NCI-H345 (cell line): ENCODE results near the gene FBXW11.
A peak's percentile ranks its signal among the peaks of the same experiment; 100 is the strongest.

ENCODE experiments used
- DNase-seq: peaks from one replicate; lab custom pipeline; 2025; lab: John Stamatoyannopoulos, UW

The FBXW11 gene

DNA sequence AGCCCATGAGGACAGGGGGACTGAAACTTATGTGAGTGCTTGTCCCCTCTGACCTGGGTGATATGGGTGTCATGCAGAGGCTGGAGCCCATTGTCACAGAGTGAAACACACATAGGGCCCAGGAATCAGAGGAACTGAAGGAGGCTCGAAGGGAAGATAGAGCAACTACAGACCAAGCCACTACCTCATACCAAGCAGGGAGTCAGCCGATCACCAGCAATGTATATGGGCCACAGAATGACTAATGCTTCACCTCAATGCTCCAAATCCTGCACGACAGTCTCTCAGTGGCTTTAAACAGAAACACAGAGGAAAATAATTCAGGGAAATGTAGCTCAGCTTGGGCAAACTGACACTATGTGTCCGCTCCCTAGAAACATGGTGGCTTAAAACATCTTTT is 8.9 kb upstream of the FBXW11 start:
- no peak for DNase-seq

- peak; percentile 55 for DNase-seq
Observed at GRCh38 chr5:172010278-172010677, 3.8 kb upstream of the FBXW11 start.

GRCh38 chr5:172009536-172010270 is 3.3 kb upstream of the FBXW11 start:
- peak; percentile 35 for DNase-seq

DNA sequence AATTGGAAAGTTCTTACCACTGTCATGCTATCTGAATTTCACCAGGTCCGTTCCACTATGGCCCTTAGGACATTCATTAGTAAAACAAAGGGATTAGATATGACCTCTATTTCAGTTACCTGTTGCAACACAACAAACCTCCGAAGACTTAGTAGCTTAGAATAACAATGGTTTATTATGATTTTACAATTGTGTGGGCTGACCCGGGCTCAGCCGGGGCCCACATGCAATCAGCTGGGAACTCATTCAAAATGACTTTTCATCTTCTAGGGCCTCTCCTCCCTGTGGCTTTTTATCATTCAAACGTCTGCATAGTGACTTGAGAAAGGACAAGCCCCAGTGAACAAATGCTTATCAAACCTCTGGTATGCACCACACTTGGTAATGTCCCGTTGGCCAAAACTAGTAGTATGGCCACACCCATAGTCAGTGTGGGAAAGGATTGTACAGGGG is 2.3 kb upstream of the FBXW11 start:
- no peak for DNase-seq

GRCh38 chr5:172008111-172008455 is 1.6 kb upstream of the FBXW11 start:
- DNase-seq = no peak

DNA sequence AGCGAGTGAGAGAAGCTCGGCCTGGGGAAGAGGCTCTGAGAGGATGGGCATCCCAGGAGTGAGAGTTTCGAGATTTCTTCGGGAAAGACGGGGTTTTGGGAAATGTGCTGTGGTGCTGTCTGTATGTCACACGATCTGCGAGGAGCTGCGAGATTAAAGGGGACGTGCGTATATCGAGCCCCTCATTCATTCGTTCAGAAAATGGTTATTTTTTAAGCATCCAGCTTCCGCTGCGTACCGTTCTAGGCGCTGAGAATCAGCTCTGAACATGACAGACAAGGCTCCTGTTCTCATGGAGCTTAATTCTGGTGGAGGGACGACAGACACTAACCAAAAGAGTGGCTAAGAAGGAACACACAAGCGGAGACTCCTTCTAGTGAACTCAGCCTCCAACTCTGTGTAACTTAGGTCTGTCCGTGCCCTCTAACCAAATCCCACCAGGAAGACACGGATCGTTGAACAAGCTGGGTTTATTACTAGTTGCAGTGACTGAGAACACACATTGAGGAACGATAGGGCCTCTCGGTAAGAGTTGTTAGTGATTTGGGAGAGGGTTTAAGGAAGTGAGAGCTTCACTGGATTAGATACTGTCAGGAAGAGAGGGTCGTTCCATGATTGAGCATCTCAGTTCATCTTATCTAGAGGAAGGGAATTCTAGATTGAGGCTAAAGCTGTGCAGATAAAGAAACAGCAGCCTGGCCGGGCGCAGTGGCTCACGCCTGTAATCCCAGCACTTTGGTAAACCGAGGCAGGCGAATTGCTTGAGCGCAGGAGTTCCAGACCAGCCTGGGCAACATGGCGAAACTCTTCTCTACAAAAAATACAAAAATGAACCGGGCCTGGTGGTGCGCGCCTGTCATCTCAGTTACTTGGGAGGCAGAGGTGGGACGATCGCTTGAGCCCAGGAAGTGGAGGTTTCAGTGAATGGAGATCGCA is 1.0 kb upstream of the FBXW11 start:
- DNase-seq = no peak

DNA sequence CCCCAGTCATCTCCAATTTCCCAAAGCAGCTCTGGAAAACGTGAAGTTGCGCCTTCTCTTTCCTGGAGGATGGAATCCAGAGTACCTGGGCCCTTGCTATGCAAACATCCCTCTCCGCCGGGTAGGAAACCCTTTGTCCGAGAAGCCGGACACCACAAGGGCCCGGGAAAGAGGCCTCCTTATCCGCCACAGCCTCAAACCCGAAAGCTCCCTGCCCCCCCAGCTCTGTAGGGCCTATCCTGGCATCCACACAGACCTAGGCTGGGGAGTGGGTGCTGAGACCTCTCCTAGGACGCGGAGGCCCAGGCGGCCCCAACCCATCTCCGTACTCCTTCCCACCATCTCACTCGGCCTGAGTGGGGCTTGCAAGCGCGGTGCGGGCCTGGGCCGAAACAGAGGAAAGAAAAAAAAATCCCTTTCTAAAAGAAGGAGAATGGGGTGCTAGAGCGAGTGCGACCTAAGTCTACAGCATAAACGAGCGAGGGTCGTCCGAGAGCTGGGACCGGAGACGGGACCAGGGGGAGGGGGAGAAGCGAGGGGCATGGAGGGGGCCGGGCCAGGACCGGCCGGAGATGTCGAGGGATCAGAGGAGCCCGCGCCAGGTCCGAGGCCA is 624 bp downstream of the FBXW11 start:
- DNase-seq = peak; percentile 16

DNA sequence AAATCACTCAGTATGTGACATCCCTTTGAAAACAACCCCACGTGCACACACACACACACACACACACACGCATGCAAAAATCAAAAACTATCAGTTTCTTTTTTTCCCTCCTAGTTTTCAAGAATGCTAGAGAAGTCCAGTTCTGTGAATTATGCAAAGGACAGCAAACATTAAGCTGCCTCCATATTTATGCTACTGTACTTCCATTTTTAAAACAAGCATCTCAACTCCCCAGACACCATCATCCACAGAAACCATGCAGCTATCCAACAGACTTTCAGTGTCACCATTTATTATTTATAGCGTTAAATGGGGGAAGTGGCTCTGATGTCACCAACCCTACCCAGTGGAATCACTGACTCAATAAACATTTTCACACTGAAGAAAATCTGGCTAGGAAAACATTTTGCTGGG is 1.6 kb downstream of the FBXW11 start:
- no peak for DNase-seq

DNA sequence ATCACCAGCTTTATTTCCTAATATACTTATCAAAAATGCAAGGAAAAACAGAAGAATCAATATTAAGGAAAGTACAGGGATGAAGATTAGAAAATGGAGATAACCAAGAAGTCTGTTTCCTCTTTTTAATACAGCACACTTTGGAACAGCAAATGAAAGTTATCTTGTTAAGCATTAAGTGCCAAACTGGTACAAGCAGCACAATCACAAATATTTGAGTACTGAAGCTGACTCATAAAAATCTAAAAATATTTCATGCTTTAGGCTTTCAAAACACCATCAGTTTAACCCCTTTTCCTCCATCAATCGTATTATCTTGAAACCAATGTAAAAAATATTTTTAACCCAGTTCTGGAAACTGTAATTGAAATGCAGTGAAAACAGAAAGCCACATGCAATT is 2.7 kb downstream of the FBXW11 start:
- DNase-seq = no peak

DNA sequence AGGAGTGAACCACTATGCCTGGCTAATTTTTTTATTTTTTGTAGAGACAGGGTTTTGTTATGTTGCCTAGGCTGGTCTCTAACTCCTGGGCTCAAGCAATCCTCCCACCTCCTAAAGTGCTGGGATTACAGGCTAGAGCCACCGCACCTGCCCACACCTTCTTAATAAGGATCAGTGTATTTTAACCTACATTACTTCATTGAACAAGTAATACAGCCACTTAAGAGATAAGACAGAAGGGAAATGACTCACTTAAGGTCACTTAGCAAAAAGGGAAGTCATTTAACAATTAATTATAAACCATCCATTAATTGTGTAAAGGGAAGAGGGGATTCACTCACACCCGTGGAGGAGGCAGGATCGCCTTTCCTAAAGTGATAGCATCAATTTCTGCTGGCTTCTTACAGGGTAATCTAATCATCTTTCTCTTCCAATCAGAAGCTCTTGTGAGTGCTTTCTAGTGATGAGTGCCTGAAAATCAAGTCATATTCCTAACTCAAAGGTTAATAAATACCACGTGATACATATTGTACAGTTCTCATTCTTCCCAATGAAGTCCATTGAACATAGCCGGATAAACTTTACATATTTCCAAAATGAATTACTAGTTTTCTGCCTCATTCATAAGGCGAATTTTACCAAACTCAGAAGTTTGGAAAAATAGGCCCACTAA is 3.5 kb downstream of the FBXW11 start:
- no peak for DNase-seq

- no peak for DNase-seq
Observed at GRCh38 chr5:172002310-172002709, 4.1 kb downstream of the FBXW11 start.

DNA sequence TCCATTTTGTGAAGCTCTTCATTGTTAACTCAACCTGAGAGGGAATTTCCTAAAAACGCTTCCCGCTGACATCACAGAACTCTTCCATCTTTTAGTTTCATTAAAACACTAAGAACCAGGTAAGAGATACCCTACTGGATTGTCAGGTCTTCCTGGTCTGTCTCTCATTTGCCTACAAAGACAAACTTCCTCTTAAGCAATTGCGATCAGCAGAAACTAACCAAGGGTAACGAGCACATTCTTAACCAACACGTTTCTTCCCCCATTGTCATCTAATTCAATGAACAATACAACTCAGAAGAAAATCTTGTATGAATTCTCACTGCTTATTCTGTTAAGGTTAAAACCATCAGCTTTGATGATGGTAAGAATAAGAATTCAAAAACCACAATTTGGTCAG is 6.6 kb downstream of the FBXW11 start:
- no peak for DNase-seq

DNA sequence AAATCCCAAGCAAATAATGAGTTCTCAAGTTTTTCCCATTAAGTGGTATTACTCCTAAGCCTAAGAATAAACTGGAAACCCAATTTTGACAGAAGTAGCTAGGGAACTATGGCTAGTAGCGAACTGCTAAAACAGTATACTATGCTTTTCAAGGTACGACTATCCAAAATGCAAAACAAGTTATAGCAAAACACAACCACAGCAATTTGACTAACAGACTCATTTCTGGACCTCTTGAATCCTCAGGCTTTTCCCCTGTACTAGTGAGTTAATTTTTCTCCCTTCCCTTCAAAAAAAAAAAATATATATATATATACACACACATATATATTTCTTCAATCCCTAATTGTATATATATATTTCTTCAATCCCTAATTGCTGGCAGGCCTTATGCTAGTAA is 7.3 kb downstream of the FBXW11 start:
- no peak for DNase-seq

DNA sequence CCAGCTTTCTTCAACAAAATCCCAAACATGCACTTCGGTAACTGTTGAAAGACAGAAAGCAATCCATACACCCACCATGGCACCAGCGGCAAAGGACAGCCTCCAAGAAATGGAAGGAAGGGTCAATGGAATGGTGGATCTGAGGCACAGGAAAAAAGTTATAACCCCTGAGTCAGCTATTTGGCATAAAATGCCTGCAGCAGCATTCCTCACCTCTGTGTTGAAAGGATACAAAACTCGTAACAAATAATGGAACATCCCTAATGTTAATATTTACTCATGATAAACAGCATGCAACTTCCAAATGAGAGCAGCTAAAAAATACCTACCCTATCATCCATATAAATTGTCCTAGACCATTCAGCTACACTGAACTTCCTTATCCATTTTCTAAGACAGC is 9.4 kb downstream of the FBXW11 start:
- DNase-seq = no peak

GRCh38 chr5:171992813-171993212 is 13.6 kb downstream of the FBXW11 start:
- no peak for DNase-seq

- no peak for DNase-seq
Observed at GRCh38 chr5:171992305-171992704, 14.1 kb downstream of the FBXW11 start.

DNA sequence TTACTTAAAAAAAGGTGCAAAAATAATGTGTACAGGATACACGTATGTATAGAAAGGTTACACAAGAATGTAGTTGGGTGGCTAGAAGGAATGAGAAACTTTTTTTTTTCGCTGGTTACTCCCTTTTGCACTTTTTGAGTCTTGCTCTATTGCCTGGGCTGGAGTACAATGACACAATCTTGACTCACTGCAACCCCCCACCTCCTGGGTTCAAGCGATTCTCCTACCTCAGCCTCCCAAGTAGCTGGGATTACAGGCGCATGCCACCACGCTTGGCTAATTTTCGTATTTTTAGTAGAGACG is 15.8 kb downstream of the FBXW11 start:
- DNase-seq = no peak

DNA sequence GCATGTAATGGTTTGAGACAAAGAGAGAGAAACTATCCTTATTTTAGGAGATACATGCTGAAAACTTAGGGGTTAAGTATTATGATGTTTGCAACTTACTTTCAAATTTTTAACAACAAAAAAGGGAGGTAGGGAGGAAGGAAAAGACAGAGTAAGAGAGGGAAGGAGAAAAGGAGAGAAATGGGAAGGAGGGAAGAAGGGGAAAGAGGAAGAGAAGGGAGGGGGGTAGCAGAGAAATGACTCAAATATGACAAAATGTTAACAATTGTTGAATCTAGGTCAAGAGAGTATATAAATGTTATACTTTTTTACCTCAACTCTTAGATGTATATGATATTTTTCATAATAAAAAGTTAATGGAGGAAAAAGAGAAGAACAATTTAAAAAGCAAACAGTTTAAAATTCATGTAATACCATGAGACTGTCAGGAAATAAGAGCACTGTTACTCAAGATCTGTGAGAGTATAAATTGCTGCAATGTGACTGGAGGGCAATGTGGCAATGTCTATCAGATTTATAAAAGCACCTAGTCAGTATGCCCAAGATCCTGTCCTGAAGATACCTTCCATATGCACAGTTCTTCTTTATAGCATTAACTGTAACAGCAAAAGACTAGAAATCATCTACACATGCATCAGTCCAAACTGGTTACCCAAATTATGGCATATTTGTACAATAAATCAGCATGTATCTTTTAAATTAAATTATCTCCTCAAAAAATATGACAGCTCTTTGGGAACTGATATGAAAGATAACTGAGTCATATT is 16.3 kb downstream of the FBXW11 start:
- DNase-seq = no peak

GRCh38 chr5:171989276-171989675 is 17.2 kb downstream of the FBXW11 start:
- DNase-seq = no peak

- DNase-seq = no peak
Observed at GRCh38 chr5:171986772-171987171, 19.7 kb downstream of the FBXW11 start.

DNA sequence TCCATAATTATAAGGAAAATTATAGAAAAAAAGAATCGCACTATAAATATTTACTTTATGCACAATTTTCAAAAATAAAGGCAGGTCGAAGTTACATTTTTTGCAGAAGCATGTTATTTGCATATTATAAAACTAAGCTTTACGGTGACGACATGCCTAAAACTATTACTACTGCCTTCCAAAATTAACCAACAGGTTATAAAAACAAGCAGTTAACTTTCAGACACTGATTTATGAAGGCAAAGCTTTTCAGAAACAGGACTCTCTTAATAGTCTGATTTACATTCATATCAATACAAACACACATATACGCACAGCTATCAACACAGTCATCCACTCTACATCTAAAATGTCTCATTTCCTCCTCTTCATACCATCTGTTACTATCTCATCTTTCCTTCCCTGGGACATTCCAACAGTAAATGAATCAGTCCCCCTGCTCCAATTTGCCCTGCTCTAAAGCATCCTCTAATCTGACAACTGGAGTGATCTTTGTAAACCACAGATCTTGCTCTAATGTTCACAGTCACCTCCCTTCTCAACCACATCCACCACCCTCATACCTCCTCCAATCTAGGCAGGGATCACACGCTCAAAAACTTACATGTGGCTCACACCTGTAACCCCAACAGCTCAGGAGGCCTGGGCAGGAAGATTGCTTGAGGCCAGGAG is 21.6 kb downstream of the FBXW11 start:
- no peak for DNase-seq
